Mammary epithelial cell (primary cell): ENCODE measurements around the gene CRTC2.

Experiments used
- CTCF ChIP-seq, 2 donors: IDR thresholded peaks in 1 of 2; conservative IDR thresholded peaks in 1 of 2; 2 replicates each; pipeline ENCODE4 v1.5.1; 2011 to 2012; ENCODE audit warnings: inconsistent platforms in 2 of 2, low read length in 2 of 2, mild to moderate bottlenecking in 2 of 2, control low read depth in 1 of 2, low read depth in 1 of 2; ENCODE audit not compliant: insufficient read depth in 1 of 2; ENCODE audit errors: extremely low read depth in 1 of 2
- EZH2 ChIP-seq: IDR thresholded peaks from 2 replicates; pipeline ENCODE4 v1.6.1; 2012; ENCODE audit warnings: low read length, inconsistent platforms, borderline replicate concordance

GRCh38 chr1:153921803-153922075 is 36.7 kb downstream of the CRTC2 start:
- no peak for TF ChIP-seq CTCF (conservative IDR thresholded peaks at IDR 0.05 in 1 of 2, IDR thresholded peaks at IDR 0.05 in 1 of 2; ENCODE audit: extremely low read depth in 1 of 2, insufficient read depth in 1 of 2, low read depth in 1 of 2, low read length in 2 of 2)
- no peak for TF ChIP-seq EZH2
